ENCODE results near the gene SLCO4C1. TPM values are rescaled to one million over a fixed set of nuclear protein-coding genes. Genes with fewer than 3 reads are reported as not detected.

Gene SLCO4C1
- not detected in 2 replicates for total RNA-seq (ENCODE audit: low replicate concordance)

GRCh38 chr5:102296178-102296817, at the start of gene SLCO4C1:
Gene SLCO4C1 (minus strand): TSS chr5:102296284. CDS start chr5:102296262, 22 bp downstream.

Other genes with a start within 250 kb of the SLCO4C1 start
- not detected in 2 replicates for gene SLCO6A1, start 202.7 kb upstream of the SLCO4C1 start, total RNA-seq (ENCODE audit: low replicate concordance)